Caki2 (cell line): ENCODE measurements around the gene PSMD4. TPM values are rescaled to one million over a fixed set of nuclear protein-coding genes. Genes with fewer than 3 reads are reported as not detected.

Experiments
- total RNA-seq: library from RNA; depleted of rRNA; stranded (reverse); fragments of >200 nt; shearing (Covaris generic); gene quantifications from 2 replicates; pipeline ENCODE4 v1.2.3, GENCODE V29; 2014; ENCODE audit warnings: low replicate concordance; rRNA removed

Gene PSMD4
- total RNA-seq, 1 experiment from 2014 or later = 273 TPM

Other genes starting within 250 kb of the PSMD4 start
- gene MINDY1, start 247.8 kb upstream of the PSMD4 start, total RNA-seq = 8.4 and 11.9 TPM in 2 replicates
- gene PRUNE1, start 246.3 kb upstream of the PSMD4 start, total RNA-seq = 6.9 and 14.4 TPM in 2 replicates
- gene BNIPL, start 218.1 kb upstream of the PSMD4 start, total RNA-seq = not detected in 2 replicates
- 0.84 and 1.9 TPM in 2 replicates for gene C1orf56, start 207.0 kb upstream of the PSMD4 start, total RNA-seq
- gene CDC42SE1, start 195.1 kb upstream of the PSMD4 start, total RNA-seq = 47.6 and 54.9 TPM in 2 replicates
- gene MLLT11, start 194.3 kb upstream of the PSMD4 start, total RNA-seq = 19.9 and 28.8 TPM in 2 replicates
- gene GABPB2, start 184.0 kb upstream of the PSMD4 start, total RNA-seq = 7.7 and 9.2 TPM in 2 replicates
- 1.9 TPM in 1 of 2 replicates, not detected in the other for gene SEMA6C, start 108.1 kb upstream of the PSMD4 start, total RNA-seq
- gene TNFAIP8L2, start 98.1 kb upstream of the PSMD4 start, total RNA-seq = not detected in 2 replicates
- gene LYSMD1, start 88.8 kb upstream of the PSMD4 start, total RNA-seq = 17.5 and 19.8 TPM in 2 replicates
- gene SCNM1, start 88.6 kb upstream of the PSMD4 start, total RNA-seq = 30.4 and 52.3 TPM in 2 replicates
- gene TMOD4, start 78.8 kb upstream of the PSMD4 start, total RNA-seq = not detected in 2 replicates
- 98.7 and 126 TPM in 2 replicates for gene VPS72, start 64.5 kb upstream of the PSMD4 start, total RNA-seq
- gene PIP5K1A, start 56.2 kb upstream of the PSMD4 start, total RNA-seq = 14.0 and 51.9 TPM in 2 replicates
- 10.7 and 19.0 TPM in 2 replicates for gene ZNF687, start 27.6 kb downstream of the PSMD4 start, total RNA-seq
- gene PI4KB, start 72.7 kb downstream of the PSMD4 start, total RNA-seq = 26.2 and 40.2 TPM in 2 replicates
- 50.4 and 52.2 TPM in 2 replicates for gene RFX5, start 92.5 kb downstream of the PSMD4 start, total RNA-seq
- not detected in 2 replicates for gene SELENBP1, start 118.0 kb downstream of the PSMD4 start, total RNA-seq
- 428 and 572 TPM in 2 replicates for gene PSMB4, start 144.8 kb downstream of the PSMD4 start, total RNA-seq
- gene POGZ, start 204.8 kb downstream of the PSMD4 start, total RNA-seq = 4.5 and 7.9 TPM in 2 replicates